Testis (tissue), 3 donors: ENCODE measurements around the gene SYK. TPM values are rescaled to one million over a fixed set of nuclear protein-coding genes. Genes with fewer than 3 reads are reported as not detected.
A peak's percentile ranks its signal among the peaks of the same experiment; 100 is the strongest.

Experiments
- DNase-seq: peaks from one replicate; pipeline ENCODE4 v3.0.0-alpha.2; 2019
- H3K27ac ChIP-seq, 2 donors: fragments of 200-600 bp; sonication (generic); one replicate each; pipeline ENCODE4 v1.5.1; 2019
- H3K27me3 ChIP-seq: fragments of 200-600 bp; sonication (generic); one replicate; pipeline ENCODE4 v1.5.1; 2019
- H3K36me3 ChIP-seq: fragments of 200-600 bp; sonication (generic); one replicate; pipeline ENCODE4 v1.5.1; 2017; ENCODE audit warnings: low read depth; ENCODE audit errors: missing control alignments
- H3K4me1 ChIP-seq: fragments of 200-600 bp; sonication (generic); one replicate; pipeline ENCODE4 v1.5.1; 2019
- H3K4me3 ChIP-seq, 2 donors: fragments of 200-600 bp; sonication (generic); one replicate each; pipeline ENCODE4 v1.5.1; 2017 to 2019
- H3K9me3 ChIP-seq: fragments of 200-600 bp; sonication (generic); one replicate; pipeline ENCODE4 v1.5.1; 2017
- POLR2A ChIP-seq: fragments of 450-650 bp; IDR thresholded peaks from one replicate; pipeline ENCODE4 v1.6.1; 2017; ENCODE audit warnings: antibody characterized with exemption, mild to moderate bottlenecking, moderate library complexity
- WGBS, 2 donors: methylation state at CpG; one replicate each; pipeline ENCODE4 v1.1.5; 2018; 5-methylcytosine and 5-hydroxymethylcytosine counted together
- intact Hi-C: fragments of 100-400 bp; cut with DNase I; formaldehyde crosslinking; loops from one replicate; pipeline ENCODE4 v1.15.1; 2023; ENCODE audit warnings: low total_unique reads
- polyA plus RNA-seq: library from polyadenylated mRNA; stranded (reverse); fragments of 350-450 nt; fragmentation: Illumina TruSeq; extraction: RNeasy Lipid Tissue Mini Kit (QIAGEN cat#74804); gene quantifications from one replicate; pipeline ENCODE4 v1.2.3, GENCODE V29; 2014; ENCODE audit warnings: low read depth, low replicate concordance; ENCODE audit not compliant: insufficient read depth
- total RNA-seq, 2 donors: library from RNA; depleted of rRNA; stranded (reverse); fragments of >200 nt; gene quantifications; one replicate each; pipeline ENCODE4 v1.2.3, GENCODE V29; 2016
- TF ChIP-seq, protein P1 (sequence below), 3 experiments: fragments of 450-650 bp in 2 of 3; fragments of 200-600 bp in 1 of 3; sonication (generic) in 1 of 3; IDR thresholded peaks; one replicate each; pipeline ENCODE4 v1.5.1; 2016 to 2019; ENCODE audit warnings: antibody characterized with exemption in 3 of 3, mild to moderate bottlenecking in 2 of 3, moderate library complexity in 1 of 3

The SYK gene
- total and polyA plus RNA-seq, 3 donors from 2014 or later = 22.0 to 51.1 (median 30.8) TPM

- no peaks in the 10 kb centered on the region for H3K27me3 ChIP-seq
- H3K4me1 ChIP-seq = peaks cover 9% of the 10 kb centered on the region
- no peak overlapping the region for H3K4me3 ChIP-seq
- H3K36me3 ChIP-seq = no peaks in the 10 kb centered on the region
- DNase-seq = no peak
- TF ChIP-seq, protein P1, sequence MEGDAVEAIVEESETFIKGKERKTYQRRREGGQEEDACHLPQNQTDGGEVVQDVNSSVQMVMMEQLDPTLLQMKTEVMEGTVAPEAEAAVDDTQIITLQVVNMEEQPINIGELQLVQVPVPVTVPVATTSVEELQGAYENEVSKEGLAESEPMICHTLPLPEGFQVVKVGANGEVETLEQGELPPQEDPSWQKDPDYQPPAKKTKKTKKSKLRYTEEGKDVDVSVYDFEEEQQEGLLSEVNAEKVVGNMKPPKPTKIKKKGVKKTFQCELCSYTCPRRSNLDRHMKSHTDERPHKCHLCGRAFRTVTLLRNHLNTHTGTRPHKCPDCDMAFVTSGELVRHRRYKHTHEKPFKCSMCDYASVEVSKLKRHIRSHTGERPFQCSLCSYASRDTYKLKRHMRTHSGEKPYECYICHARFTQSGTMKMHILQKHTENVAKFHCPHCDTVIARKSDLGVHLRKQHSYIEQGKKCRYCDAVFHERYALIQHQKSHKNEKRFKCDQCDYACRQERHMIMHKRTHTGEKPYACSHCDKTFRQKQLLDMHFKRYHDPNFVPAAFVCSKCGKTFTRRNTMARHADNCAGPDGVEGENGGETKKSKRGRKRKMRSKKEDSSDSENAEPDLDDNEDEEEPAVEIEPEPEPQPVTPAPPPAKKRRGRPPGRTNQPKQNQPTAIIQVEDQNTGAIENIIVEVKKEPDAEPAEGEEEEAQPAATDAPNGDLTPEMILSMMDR (IDR thresholded peaks at IDR 0.05) = no peak
- no peak for TF ChIP-seq POLR2A
- intact Hi-C loops = no loop called here
- H3K27ac ChIP-seq = peak overlapping the region; percentile 1 to 5
- no peaks in the 10 kb centered on the region for H3K9me3 ChIP-seq
- 56 to 61% methylated on average over 3 of the region's 3 CpGs for whole genome bisulfite sequencing, 2 donors
Measured at GRCh38 chr9:90803860-90804593, 2.4 kb downstream of the SYK start.

DNA sequence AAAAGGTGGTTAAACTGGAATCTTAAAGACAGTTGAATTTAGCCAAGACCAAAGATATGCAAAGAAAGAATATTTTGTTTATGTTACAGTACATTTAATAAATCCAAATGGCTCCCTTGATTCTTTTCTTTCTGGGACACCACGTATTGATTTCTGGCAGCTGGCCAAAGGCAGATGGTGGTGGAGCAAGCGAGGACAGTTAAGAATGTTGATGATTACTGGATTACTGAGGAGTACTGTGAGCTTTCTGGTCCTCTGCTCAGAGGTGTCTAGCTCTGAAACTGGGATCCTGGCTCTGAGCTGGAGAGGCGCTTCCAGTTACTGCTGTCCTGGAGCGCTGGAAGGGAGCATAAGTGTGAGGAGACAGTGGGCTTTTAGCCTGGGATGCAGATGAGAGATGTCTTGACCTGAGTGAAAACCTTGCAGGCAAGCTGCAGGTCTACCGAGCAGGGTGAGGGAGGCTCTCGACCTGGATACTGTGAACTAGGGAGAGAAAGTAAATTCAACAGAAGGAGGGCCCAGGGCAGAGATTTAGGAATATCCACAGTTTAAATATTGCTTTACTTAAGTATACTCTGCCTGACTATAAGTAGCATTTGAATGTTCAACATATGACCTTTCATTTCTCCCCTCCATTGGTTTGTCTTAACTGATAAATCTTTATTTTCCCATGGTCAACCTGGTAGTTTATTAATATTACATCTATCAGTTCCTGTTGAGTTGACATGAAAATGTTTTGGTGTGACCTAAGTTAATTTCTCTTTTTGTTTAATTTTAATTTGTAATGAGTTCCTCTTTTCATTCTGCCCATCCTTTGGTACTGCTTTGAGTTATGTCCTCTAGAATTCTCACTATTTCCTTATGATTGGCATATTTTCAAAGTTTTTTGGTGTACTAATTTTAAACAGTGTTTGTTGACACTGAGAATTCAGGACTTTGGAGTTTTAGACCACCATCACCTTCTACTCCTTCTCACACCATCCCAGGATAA lies 3.7 kb downstream of the SYK start:
- no peaks in the 10 kb centered on the region for H3K36me3 ChIP-seq
- no peaks in the 10 kb centered on the region for H3K9me3 ChIP-seq
- intact Hi-C loops = no loop called here
- H3K27ac ChIP-seq = peak overlapping the region in 1 of 2 donors; percentile 20
- no peak overlapping the region for H3K4me3 ChIP-seq
- DNase-seq = peak; percentile 33
- whole genome bisulfite sequencing, 2 donors = 55 to 62% methylated on average over 6 of the region's 6 CpGs
- no peak for TF ChIP-seq POLR2A
- TF ChIP-seq, protein P1 (IDR thresholded peaks at IDR 0.05) = no peak
- no peaks in the 10 kb centered on the region for H3K27me3 ChIP-seq
- H3K4me1 ChIP-seq = peaks cover 9% of the 10 kb centered on the region

DNA sequence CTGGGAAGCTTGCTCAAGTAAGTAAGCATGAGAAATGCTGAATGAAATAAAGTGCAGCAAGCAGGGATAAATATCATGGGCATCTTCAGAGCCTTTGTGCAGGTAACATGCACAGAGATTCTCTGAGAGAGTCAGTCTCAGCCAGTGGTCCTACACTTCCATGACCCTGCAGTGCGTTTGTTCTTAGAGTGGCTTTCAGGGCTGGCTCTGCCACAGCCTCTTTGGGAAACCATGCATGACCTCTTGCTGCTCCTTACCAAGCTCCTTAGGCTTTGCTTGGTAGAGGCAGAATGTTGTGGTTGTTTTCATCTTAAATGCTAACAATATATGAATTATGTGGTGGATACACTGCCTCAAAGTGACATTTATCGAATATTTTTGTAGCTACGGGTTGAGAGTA lies 5.4 kb downstream of the SYK start:
- no peaks in the 10 kb centered on the region for H3K9me3 ChIP-seq
- H3K4me1 ChIP-seq = peaks cover 9% of the 10 kb centered on the region
- H3K27ac ChIP-seq = no peak overlapping the region
- no peak for DNase-seq
- no peak for TF ChIP-seq POLR2A
- TF ChIP-seq, protein P1 (IDR thresholded peaks at IDR 0.05) = no peak
- H3K27me3 ChIP-seq = no peaks in the 10 kb centered on the region
- intact Hi-C loops = no loop called here
- H3K4me3 ChIP-seq = no peak overlapping the region
- 85 to 96% methylated on average over 3 of the region's 3 CpGs for WGBS, 2 donors
- no peaks in the 10 kb centered on the region for H3K36me3 ChIP-seq

- H3K27me3 ChIP-seq = no peaks in the 10 kb centered on the region
- 65 to 69% methylated on average over 6 of the region's 6 CpGs for WGBS, 2 donors
- no peaks in the 10 kb centered on the region for H3K36me3 ChIP-seq
- H3K4me1 ChIP-seq = peaks cover 9% of the 10 kb centered on the region
- no peak overlapping the region for H3K27ac ChIP-seq
- H3K9me3 ChIP-seq = no peaks in the 10 kb centered on the region
- no peak for TF ChIP-seq POLR2A
- no peak overlapping the region for H3K4me3 ChIP-seq
- intact Hi-C loops = no loop called here
- DNase-seq = no peak
Measured at GRCh38 chr9:90808398-90808797, 6.8 kb downstream of the SYK start.
